Ramos (cell line): ENCODE results near the gene C1QTNF6.

Experiments
- in situ Hi-C: fragments of 300-500 bp; cut with MboI; formaldehyde crosslinking; loops from one replicate; pipeline ENCODE4 v1.14.3; 2022; ENCODE audit warnings: low sequenced_read_pairs; ENCODE audit not compliant: unreplicated experiment

C1QTNF6 gene

DNA sequence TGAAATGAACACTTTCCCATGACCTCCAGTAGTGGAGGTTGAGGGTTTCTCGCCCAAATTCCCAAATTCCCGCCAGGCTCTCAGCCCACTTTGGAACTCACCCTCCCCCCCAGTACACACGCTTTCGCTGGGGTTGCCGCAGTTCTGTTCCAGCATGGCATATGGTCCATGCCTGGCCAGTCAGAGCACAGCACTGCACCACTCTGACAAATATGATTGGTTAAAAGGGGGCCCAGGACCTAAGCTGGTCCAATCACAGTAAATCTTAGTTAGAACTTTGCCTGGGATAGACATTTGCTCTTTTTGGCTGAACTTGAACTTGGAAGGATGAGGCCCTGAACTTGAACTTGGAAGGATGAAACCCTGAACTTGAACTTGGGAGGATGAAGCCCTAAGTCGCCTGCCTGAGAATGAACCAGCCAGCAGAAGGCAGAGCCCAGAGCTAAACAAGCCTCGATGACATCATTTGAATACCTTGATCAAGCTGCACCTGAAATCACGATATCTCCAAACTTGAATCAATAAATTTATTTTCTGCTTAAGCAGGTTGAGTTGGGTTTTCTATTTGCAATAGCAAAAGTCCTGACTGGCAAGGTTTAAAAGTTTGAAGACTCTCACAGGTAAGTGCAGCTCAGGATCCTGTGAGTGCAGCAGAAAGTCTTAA lies 36.8 kb upstream of the C1QTNF6 start:
- in situ Hi-C loops, result no loop called here

DNA sequence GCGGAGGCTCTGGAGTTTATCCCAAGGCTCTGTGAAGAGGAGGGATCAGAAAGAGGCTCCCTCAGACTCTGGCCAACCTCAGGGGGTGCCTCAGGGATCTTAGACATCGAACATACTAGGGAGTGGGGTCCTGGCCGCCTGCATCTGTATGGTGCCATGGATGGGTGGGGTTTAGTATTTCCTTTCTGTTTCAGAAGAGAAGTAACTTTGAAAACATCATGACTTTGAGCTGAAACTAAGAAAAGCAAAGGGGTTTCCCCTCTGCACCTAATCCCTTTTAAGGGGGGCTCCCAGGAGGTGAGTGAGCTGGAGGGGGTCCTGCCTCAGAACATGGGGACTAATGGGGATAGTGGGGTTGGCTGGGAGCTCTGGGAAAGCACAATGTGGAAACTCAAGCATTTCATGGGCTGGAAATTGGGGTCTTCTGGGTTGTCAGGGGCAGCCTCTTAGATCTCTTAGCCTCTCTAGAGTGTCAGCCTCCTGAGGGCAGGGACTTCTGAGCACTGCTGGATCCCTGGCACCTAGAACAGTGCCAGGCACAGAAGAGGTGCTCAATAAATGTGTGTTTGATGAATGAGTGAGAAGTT lies 36.0 kb upstream of the C1QTNF6 start:
- in situ Hi-C loops, result no loop called here

DNA sequence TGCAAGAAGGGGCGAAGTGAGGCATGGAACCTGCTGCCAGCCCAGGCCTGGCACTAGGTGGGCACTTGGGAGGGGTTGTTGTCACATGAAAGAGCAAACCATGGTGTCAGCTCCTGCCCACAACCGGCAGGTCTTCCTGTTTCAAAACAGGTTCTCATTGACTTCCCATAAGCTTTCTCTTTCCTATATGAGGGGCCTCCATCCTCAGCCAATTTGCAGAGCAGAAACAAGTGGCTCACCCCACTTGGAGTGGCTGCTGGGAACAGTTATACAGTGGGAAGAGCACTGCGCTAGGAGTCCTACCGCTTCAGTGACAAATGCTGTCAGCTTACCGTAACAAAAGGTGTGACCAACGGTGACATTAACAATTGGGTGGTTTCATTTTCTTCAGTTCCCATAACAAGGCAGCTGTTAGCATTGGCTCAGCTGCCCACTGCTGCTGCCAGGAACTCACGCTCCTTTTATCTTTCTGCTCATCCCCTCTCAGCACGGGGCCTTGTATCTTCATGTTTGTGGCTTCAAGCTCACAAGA lies 34.5 kb upstream of the C1QTNF6 start:
- in situ Hi-C loops, result no loop called here

DNA sequence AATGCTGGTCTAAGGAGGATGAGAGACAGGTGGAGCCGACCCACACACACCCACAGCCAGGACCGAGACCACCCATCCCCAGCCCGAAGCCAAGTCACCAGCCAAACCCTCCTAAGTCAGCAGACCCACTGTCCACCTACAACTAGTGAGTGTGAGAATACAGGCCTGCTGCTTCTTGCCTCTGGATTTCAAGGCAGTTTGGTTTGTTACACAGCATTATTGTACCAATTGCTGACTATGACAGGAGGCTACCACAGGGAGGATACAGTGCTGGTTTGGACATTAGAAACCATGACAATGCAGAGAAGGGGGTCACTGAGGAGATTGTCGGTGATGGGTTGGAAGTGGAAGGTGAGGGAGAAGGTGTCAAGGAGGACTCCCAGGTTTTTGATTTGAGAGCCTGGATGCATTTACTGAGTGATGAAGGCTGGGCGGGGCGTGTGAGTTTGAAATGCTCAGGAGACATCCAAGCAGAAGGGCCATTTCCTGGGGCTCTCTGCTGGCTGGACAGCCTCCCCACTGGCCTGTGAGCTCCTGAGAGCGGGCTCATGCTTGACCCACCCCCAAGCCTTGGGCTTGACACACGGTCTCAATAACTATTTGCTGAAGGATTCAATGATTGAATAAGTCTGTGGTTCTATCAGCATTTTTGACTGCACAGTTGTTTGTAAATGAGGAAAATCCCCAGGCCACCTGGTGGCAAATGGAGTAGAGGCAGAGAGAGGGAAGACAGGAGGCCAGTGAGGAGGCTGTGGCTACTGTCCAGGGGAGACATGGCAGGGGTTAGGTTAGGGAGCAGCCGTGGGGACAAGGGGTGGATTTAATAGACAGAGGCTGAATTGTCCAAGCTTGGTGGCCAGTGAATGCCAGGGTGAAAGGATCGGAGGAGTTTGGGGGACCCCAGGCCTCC lies 33.6 kb upstream of the C1QTNF6 start:
- in situ Hi-C loops, result no loop called here

DNA sequence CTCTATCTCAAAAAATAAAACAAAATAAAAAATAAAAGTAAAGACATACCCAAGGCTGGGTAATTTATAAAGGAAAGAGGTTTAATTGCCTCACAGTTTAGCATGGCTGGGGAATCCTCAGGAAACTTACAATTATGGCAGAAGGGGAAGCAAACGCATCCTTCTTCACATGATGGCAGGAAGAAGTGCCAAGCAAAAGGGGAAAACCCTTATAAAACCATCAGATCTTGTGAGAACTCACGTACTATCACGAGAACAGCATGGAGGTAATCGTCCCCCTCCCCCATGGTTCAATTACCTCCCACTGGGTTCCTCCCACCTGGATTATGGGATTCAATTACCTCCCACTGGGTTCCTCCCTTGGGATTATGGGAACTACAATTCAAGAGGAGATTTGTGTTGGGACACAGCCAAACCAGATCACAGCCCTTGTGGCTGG lies 32.5 kb upstream of the C1QTNF6 start:
- in situ Hi-C loops, result no loop called here

DNA sequence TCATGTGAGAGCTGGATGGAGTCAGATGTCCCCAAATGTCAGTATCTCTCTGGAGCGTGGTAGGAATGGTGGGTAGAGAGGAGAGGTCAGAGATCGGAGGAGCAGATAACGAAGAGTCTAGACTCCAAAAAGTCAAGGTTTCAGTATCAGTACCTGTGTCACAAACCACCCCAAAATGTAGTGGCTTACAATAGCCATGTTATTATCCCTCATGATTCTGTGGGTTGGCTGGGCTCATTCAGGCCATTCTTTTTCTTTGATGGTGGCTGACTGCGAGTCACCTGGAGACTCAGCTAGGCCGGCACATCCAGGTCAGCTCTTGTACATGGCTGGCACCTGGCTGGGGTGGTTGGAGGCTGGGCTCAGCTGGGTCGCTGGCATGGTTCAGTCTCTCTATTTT lies 31.5 kb upstream of the C1QTNF6 start:
- in situ Hi-C loops, result no loop called here

DNA sequence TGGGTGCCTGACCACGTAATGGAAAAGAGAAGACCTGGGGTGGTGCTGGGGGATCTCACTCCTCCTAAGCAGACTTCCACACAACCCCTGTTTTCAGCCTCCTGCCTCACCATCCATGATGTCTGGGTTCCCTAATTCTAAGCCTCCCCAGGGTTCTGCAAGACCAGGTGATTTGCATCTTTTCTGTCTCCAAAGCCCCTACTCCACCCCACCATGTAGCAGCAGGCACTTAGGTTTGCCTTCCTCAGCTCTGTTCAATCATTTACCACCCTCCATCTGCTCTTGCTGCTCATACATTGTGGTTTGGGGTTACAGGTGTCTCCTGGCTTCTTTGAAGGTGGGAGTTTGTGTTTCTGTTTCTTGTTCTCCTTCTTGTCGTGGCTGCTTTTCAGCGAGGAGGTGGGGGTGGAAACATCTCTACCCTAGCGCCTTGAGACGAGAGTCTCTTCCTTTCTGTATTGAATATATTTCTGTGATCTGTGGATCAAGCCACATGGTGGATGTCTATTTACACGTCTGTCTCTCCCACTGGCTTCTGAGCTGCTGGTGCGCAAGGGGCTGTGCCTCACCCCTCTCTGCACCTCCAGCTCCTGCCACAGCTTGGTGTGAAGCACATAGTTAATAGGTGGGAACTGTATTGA lies 30.8 kb upstream of the C1QTNF6 start:
- in situ Hi-C loops, result no loop called here

DNA sequence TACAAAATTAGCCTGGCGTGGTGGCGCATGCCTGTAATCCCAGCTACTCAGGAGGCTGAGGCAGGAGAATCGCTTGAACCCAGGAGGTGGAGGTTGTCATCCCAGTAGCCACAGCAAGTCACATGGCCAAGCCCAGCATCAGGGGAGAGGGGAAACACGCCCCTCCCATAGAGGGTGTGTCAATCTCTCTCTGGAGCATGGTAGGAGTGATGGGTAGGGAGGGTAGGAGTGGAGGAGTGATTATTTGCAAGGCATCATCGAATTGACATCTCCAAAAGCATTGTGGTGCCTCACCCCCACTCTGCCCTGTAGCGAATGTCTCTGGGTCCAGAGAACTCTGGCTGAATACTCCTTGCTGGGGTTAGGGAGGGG lies 30.3 kb upstream of the C1QTNF6 start:
- in situ Hi-C loops, result no loop called here

DNA sequence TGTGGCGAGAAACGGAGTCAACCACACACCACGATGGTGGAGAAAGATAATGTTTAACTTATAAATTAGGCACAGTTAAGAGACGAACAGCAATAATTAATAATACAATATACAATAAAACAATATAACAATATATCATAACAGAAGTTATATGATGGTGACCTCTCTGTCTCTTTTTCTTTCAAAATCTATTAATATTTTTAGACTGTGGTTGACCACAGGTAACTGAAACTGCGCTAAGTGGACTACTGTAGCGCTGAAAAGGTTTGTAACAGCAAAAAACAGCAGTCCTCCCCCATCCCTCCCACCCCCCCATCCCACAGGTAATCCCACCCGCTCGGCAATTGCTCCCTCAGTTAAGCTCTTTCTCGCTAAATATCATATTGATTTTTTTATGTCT lies 27.8 kb upstream of the C1QTNF6 start:
- in situ Hi-C loops, result no loop called here

DNA sequence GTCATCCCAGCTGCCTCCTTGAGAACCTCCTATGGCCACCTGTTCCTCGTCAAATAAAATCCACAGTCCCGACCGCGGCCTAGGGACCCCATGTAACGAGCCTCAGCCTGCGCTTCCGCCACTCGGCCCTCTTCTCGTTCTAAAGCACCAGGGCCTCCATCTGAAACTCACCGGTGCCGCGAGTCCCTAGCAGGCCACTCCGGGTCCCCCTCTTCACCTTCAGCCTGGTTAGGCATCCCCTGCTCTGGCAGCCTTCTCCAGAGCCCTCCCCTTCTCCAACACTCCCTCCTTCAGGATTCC lies 26.6 kb upstream of the C1QTNF6 start:
- in situ Hi-C loops, result no loop called here

DNA sequence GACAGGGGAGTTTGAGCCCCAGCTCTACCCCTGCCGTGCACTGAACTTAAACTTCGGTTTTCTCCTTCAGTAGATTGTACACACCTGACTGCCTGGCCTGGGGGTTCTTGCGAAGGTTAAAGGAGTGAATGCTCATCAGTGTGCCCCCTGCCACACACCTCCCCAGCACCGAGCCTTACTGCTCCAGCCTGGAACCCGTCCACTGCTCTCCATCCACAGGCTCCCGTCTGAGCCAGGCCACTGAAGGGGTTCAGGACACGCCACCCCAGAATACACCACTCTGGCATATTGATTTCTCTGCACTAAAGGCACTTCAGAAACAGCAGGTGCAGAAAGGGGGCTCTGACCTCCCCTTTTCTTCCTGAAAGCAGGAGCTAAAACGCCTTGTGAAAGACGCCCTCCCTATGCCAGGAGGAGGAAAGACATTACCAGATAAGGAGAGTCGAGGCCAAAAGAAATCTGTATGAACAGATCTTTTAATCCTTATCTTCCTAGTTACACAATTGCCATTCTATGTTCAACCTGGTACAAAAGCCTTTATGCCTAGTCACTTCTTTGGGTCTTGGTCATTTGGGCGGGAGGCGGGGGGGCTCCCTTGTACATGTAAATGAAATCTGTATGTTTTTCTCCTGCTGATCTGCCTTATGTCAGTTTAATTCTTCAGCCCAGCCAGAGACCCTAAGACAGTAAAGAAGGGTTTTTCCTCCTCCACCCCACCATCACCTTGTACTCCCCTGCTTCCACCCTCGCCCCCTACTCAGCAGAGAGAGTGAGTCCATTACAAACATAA lies 26.1 kb upstream of the C1QTNF6 start:
- in situ Hi-C loops, result no loop called here

DNA sequence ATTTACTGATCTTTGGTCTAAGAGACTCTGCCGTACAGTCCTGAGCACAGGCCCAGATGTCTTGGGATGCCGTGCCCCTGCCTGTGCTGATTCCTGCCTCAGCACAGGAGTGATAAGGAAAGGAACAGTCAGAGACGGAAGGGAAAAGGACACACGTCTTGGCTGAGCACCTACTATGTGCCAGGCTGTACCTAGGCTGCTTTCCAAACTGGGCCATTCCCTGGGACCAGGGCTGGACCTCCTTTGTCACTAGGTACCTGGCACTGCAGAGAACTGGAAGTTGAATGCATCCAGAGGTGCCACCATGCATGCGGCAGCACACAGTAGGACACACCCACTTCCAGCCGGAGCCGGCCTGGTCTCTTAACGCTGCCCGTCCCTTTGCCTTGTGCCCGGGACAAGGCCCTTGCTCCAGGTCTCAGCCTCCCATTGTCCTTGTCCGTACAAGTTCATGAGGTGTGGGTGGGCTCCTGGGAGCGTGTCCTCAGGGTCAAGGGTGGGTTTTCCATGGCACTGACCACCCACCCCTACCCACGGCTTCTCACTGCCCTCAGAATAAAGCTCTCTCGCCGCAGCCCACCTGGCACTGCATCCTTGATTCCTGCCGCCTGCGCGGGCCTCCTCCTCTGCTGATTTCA lies 25.3 kb upstream of the C1QTNF6 start:
- in situ Hi-C loops, result no loop called here

DNA sequence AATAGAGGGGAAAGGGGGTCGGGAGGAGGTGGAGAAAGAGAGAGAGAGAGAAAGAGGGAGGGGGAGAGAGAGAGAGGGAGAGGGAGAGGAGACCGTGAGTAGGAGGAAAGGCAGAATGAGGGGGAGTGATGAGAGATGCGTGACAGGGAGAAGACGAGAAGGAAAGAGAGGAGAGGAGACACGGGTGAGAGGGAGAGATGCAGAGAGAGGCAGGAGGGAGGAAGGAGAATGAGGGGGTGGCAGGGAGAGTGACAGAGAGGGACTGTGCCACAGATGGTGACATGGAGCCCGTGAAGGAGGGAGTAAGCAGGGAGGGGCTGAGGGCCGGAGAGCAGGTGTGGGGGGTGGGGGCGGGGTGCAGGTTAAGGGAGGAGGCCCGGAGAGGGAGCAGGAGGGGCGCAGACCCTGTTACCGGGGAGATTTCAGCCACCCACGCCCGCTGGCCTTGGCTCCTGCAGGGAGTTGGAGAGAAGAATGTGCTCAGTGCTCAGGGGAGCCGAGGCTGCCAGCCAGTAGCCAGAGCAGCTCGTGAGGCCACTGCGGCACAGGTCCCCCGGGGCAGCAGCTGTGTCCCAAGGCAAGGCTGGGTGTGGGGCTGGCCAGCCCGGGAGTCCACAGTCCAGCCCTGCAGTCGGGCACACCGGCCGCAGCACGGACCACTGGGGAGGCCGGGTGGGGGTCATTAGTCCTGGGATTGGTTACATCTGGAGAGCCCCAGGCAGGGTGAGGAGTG lies 24.3 kb upstream of the C1QTNF6 start, which contains the start of gene SSTR3:
Gene SSTR3 (minus strand): TSS at position 304 of the 733 bp plus-strand sequence. CDS start 4,674 bp downstream, outside the sequence.
- in situ Hi-C loops, result no loop called here

DNA sequence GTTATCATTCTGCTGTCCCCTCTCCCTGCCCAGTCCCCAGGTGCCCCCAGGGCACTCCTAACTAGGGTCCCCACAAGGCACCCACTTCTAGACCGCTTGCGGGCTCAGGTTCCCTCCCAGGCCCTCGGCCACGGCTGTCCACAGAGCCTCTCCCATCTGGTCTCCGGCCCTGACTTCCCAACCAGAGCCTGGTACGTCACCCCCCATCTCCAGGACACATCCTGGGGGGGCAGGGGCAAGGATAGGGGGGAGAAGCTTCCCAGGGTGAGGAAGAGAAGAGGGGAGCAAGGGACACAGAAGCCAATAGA lies 23.8 kb upstream of the C1QTNF6 start:
- in situ Hi-C loops, result no loop called here

DNA sequence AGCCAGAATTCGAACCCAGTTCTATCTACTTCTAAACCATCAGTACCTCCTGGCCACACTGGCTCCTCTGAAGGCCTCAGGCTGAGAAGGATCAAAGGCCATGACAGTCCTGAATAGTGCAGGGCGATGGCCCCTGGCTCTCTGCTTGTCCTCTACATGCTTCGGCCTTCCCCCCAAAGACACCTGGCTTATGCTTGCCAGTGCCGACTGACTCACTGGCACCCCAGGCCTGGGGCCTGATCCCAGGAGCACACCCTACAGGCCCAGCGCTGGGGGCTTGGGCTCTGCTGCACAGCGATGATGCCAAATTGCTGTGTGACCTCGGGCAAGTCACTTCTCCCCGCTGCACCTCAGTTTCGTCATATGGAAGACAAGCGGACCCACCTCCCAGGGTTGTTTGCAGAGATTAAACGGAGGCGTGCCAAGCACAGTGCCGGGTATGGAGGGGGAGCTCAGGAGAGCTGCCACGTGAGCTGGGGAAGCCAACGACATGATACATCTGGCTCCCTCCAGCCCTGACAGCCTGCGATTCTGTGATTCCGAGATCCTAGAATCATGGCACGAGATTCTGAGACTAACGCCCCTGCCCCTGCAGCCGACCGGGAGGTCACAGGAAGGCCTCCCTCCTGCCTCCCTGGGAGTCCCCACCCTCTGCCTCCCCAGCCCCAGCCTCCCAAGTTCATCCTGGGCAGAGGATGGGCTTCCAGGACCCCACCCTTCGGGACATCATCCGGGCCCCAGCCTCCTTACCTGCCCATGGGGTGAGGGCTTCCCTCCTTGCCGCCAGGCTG lies 23.2 kb upstream of the C1QTNF6 start:
- in situ Hi-C loops, result no loop called here

DNA sequence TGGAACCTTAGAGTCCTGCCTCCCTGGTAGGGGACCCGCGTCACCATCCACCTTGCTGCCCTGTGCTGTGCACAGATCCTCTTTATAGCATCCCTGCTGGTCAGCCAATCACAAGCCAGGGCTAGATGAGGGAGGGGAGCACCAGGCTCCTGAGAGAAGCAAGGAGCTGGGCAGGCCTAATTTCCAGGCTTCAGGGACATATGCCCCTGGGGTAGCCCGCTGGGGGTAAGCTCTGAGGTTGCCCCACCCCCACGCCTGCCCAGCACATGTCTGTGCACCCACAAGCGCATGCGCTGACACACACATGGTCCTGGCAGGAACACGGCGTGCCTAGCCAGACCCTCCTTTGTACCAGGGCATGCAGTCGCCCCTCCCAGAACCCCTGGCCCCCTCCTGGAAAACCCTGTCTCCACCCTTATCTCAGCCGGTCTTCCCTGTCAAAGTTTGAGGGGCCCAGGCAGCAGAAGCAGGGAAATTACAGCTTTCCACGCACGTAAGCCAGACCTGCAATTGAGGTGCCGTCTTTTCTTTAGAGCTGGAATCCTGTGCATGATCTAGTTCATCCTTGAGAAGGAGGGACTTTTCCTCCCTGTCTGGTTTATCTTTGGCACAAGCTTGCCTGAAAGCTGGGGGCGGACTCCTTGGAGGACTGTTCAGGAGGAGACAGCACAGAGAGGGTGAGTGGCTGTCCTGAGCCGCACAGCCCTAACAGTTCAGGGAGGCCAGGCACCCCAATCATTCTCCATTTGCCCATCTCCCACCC lies 22.2 kb upstream of the C1QTNF6 start:
- in situ Hi-C loops, result no loop called here

DNA sequence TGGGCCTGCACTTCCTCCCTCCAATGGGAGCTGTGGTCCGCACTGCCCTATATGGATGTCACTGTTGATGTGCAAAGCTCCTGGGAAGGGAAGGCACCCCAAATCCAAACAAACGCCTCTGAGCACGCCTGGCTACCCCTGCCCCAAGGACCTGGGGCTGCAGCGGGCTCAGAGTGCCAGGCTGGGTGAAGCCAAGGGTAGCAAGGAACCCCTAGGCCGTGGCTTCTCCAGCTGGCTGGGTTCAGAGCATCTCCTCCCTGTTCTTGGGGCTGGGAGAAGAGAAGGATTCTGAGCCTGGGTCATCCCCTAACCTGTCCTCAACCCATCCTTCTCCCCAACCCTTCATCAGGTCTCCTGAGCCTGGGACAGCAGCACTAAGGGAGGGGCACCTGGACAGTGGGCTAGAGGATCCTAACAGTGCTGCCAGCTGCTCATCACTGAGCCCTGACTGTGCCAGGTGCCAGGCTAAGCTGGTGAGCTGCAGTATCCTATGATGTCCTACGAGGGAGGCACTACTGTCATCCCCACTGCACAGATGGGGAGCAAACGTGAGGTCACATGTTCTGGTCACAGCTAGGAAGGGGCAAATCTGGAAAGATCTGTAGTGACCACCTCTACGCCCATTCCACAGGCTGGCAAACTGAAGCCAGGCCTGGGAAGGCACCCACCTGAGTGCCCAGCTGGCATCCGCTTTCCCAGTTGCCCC lies 21.2 kb upstream of the C1QTNF6 start:
- in situ Hi-C loops, result no loop called here
